ENCODE results near the gene ZNHIT6. TPM values are rescaled to one million over a fixed set of nuclear protein-coding genes. Genes with fewer than 3 reads are reported as not detected.

ZNHIT6 gene
- total RNA-seq, 3 donors from 2014 or later: 13.8 to 18.1 (median 15.4) TPM

- intact Hi-C loops (cut with DNase I; ENCODE audit: low total_unique reads): no loop called here
- TF ChIP-seq CTCF (IDR thresholded peaks at IDR 0.05) (no peak), POLR2AphosphoS5 (IDR thresholded peaks at IDR 0.05) (no peak), POLR2A (IDR thresholded peaks at IDR 0.05) (no peak)
- H3K4me1 ChIP-seq: peaks cover 6 to 18% of the 10 kb centered on the region in 2 donors
- no peaks in the 10 kb centered on the region for H3K9me3 ChIP-seq
- no peak for DNase-seq (ENCODE audit: low spot score in 2 of 2)
- H3K36me3 ChIP-seq: no peaks in the 10 kb centered on the region
- H3K27me3 ChIP-seq: no peaks in the 10 kb centered on the region
- H3K4me3 ChIP-seq: no peak overlapping the region
- peak overlapping the region in 1 of 2 donors; percentile 61 for H3K27ac ChIP-seq
Observed at GRCh38 chr1:85607921-85608265, 100.3 kb downstream of the ZNHIT6 start.

GRCh38 chr1:85607126-85607920, 100.9 kb downstream of the ZNHIT6 start:
- no peak for TF ChIP-seq CTCF (IDR thresholded peaks at IDR 0.05)
- TF ChIP-seq POLR2A (IDR thresholded peaks at IDR 0.05): no peak
- peak in 1 of 3 donors; percentile 40 for TF ChIP-seq POLR2AphosphoS5 (IDR thresholded peaks at IDR 0.05)
- peak in 1 of 2 donors; percentile 60 for DNase-seq (ENCODE audit: low spot score in 2 of 2)
- intact Hi-C loops (cut with DNase I; ENCODE audit: low total_unique reads): no loop called here

GRCh38 chr1:85606414-85606800, 101.8 kb downstream of the ZNHIT6 start:
- H3K4me3 ChIP-seq: no peak overlapping the region
- peaks cover 0 to 5% of the 10 kb centered on the region in 2 donors for H3K4me1 ChIP-seq
- no peaks in the 10 kb centered on the region for H3K36me3 ChIP-seq
- no peaks in the 10 kb centered on the region for H3K27me3 ChIP-seq
- DNase-seq (ENCODE audit: low spot score in 2 of 2): no peak
- TF ChIP-seq CTCF (IDR thresholded peaks at IDR 0.05) (no peak), POLR2AphosphoS5 (IDR thresholded peaks at IDR 0.05) (no peak), POLR2A (IDR thresholded peaks at IDR 0.05) (no peak)
- H3K27ac ChIP-seq: no peak overlapping the region
- intact Hi-C loops (cut with DNase I; ENCODE audit: low total_unique reads): no loop called here
- H3K9me3 ChIP-seq: no peaks in the 10 kb centered on the region

More at GRCh38 chr1:85607126-85607920, 100.9 kb downstream of the ZNHIT6 start:
- Histone ChIP-seq H3K4me3 (no peak overlapping the region), H3K27me3 (no peaks in the 10 kb centered on the region), H3K9me3 (no peaks in the 10 kb centered on the region), H3K4me1 (peaks cover 6 to 13% of the 10 kb centered on the region in 2 donors), H3K27ac (peak overlapping the region; percentile 21 to 61), H3K36me3 (no peaks in the 10 kb centered on the region)

- intact Hi-C loops (cut with DNase I; ENCODE audit: low total_unique reads): no loop called here
- Histone ChIP-seq H3K4me1 (peaks cover 0 to 5% of the 10 kb centered on the region in 2 donors), H3K27ac (no peak overlapping the region), H3K9me3 (no peaks in the 10 kb centered on the region), H3K27me3 (no peaks in the 10 kb centered on the region), H3K36me3 (no peaks in the 10 kb centered on the region), H3K4me3 (no peak overlapping the region)
- no peak for DNase-seq (ENCODE audit: low spot score in 2 of 2)
- TF ChIP-seq POLR2AphosphoS5 (IDR thresholded peaks at IDR 0.05) (no peak), POLR2A (IDR thresholded peaks at IDR 0.05) (no peak)
Observed at GRCh38 chr1:85605484-85606413, 102.5 kb downstream of the ZNHIT6 start.

- no peak overlapping the region for H3K27ac ChIP-seq
- H3K36me3 ChIP-seq: no peaks in the 10 kb centered on the region
- DNase-seq (ENCODE audit: low spot score in 2 of 2): no peak
- H3K4me3 ChIP-seq: no peak overlapping the region
- no peaks in the 10 kb centered on the region for H3K27me3 ChIP-seq
- TF ChIP-seq POLR2A (IDR thresholded peaks at IDR 0.05) (no peak), POLR2AphosphoS5 (IDR thresholded peaks at IDR 0.05) (no peak), CTCF (IDR thresholded peaks at IDR 0.05) (no peak)
- peaks cover 0 to 5% of the 10 kb centered on the region in 2 donors for H3K4me1 ChIP-seq
- intact Hi-C loops (cut with DNase I; ENCODE audit: low total_unique reads): no loop called here
- H3K9me3 ChIP-seq: no peaks in the 10 kb centered on the region
Observed at GRCh38 chr1:85604298-85604997, 103.8 kb downstream of the ZNHIT6 start.

Measured in breast epithelium (tissue), 4 donors.